Right lobe of liver (tissue), 4 donors: Measurements from ENCODE around the gene INPP5A.

Source experiments
- CTCF ChIP-seq, 4 donors: fragments of 200-600 bp in 3 of 4; fragments of 450-650 bp in 1 of 4; IDR thresholded peaks; one replicate each; pipeline versions ENCODE4 v1.5.1 to v1.8.0; 2016 to 2022; ENCODE audit warnings: antibody characterized with exemption in 4 of 4, mild to moderate bottlenecking in 2 of 4
- POLR2A ChIP-seq: fragments of 450-650 bp; IDR thresholded peaks from one replicate; pipeline ENCODE4 v1.6.1; 2017; ENCODE audit warnings: antibody characterized with exemption, mild to moderate bottlenecking
- donor health status: DM: no; HTN: no; CAD: no.
- donor health status: DM: no; HTN: no; CAD: no.
- donor health status: DM: no; HTN: yes; CAD: no.

GRCh38 chr10:132699411-132700155, 162.0 kb downstream of the INPP5A start:
- TF ChIP-seq POLR2A (no peak), CTCF (IDR thresholded peaks at IDR 0.05) (no peak)
